Kidney glomerular epithelial cell (primary cell): ENCODE results near the gene RAX2.
"Not testable (repeated sequence)": the region's sequence is repeated elsewhere in the genome, so short reads cannot be mapped to it uniquely, and the experiment has no call there.

Experiments
- DNase-seq: peaks from one replicate; lab custom pipeline; 2025; lab: John Stamatoyannopoulos, UW

Gene RAX2

GRCh38 chr19:3771906-3772455 lies at the start of gene RAX2:
Gene RAX2 (minus strand): TSS chr19:3772228. CDS start chr19:3771742, 486 bp downstream.
- no peak for DNase-seq

- DNase-seq, result no peak
Measured at GRCh38 chr19:3821156-3821555, 49.1 kb upstream of the RAX2 start.

DNA sequence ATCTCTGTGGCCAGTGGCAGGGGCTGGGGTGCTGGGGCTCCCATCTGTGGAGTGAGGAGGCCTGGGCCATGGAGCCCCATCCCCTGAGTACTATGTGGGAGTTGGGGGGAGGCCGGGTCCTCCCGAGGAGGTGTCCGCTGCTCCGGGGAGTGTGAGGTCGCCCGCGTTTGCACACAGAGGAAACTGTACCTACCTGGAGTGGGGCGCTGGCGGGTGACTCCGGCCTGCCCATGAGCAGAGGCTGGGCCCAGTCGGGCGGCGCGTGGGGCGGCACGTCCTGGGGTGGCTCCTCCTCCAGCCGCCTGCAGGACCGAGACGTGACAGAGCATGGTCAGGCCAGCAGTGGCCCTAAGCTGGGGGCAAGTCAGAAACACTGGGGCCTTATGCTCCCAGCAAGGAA lies 48.0 kb upstream of the RAX2 start:
- no peak for DNase-seq

GRCh38 chr19:3818918-3819317 lies 46.9 kb upstream of the RAX2 start:
- no peak for DNase-seq

DNA sequence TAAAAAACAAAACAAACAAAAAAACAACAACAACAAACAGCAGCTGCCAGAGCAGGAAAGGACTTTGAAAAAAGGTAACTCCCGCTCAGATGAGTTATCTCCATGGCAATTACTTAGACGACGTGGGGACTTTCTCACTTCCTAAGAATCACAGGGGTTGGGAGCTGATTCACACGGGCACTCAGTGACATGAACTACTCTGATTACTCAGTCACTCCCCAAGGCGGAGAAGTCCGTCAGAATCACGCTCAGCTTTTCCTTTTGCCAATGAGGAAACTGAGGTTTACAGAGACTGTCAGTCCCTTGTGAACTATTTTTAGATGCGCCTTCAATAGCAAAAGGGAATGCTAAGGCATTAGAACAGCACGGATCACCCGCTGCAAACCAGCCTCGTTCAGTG lies 46.4 kb upstream of the RAX2 start:
- DNase-seq, result no peak

DNA sequence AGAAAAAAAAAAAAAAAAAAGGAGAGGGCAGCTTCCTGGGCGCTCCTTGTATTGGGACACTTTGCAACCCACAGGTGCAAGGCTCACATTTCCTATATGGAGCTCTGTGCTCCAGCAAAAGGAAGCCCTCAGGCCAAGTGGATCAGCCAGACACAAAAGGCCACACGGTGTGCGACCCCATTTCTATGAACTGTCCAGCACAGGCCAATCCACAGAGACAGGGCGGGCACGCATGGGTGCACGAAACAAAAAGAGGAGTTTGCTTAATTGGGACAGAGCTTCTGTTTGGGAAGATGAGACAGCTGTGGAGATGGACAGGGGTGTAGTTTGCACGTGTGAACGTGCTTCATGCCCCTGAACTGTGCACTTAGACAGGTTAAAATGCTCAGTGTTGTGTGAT lies 45.7 kb upstream of the RAX2 start:
- DNase-seq, result no peak

GRCh38 chr19:3816566-3817218 lies 44.7 kb upstream of the RAX2 start:
- no peak for DNase-seq

DNA sequence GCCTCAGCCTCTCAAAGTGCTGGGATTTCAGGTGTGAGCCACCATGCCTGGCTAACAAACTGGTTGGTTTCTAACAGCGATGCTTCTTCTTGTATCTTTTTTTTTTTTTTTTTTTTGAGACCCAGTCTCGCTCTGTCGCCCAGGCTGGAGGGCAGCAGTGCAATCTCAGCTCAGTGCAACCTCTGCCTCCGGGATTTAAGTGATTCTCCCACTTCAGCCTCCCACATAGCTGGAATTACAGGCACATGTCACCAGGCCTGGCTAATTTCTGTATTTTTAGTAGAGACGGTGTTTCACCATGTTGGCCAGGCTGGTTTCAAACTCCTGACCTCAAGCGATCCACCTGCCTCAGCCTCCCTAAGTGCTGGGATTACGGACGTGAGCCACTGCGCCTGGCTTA lies 44.1 kb upstream of the RAX2 start:
- not testable (repeated sequence) for DNase-seq

DNA sequence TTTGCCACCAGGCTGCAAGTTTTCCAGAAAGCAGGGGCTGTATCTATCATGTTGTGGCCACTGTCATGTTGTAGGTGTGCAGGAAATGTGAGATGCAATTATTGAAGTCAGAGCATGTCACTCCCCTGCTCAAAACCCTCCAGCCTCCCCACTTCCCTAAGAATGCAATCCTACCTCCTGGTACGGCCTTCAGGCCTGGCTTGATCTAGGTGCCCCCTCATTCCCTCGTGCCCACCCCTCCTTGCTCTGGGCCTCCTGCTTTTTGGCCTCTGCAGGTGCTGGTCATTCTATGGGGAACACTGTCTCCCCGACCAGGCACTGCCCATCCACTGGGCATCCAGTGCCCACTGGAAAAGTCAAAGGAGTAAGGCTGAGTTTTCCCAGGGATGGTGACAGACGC lies 42.6 kb upstream of the RAX2 start:
- DNase-seq, result no peak

GRCh38 chr19:3813473-3814392 lies 41.7 kb upstream of the RAX2 start:
- DNase-seq, result no peak

DNA sequence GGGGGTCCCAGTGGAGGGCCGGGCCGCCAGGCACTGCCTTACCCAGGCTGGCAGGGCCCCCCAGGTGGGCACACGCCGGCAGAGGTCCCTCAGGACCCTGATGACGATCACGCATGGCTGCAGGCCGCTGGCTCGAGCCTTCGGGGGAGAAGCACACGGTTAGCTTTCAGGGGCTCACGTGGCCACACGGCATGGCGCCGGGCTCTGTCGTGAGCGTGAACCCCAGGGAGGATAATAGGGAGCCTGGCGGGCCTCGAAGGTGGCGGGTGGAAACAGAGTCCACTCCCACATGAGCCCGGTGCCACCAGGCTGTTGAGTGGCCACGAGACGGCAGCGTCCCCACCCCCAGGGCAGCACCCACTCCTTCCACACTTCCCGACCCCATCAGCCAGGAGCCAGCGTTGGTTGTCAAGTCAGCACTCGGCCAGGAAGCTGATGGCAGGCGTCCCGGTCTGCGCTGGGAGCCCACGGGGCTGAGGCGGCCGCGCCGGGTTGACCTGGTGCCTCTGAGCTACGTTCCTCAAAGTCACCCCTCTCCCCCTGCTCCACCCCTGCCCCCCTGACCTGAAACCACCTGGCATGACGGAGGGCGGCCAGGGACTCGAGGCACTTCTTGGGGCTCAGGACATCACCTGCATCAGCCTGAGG lies 38.8 kb upstream of the RAX2 start:
- no peak for DNase-seq

GRCh38 chr19:3809881-3810707 lies 38.1 kb upstream of the RAX2 start:
- DNase-seq, result no peak

DNA sequence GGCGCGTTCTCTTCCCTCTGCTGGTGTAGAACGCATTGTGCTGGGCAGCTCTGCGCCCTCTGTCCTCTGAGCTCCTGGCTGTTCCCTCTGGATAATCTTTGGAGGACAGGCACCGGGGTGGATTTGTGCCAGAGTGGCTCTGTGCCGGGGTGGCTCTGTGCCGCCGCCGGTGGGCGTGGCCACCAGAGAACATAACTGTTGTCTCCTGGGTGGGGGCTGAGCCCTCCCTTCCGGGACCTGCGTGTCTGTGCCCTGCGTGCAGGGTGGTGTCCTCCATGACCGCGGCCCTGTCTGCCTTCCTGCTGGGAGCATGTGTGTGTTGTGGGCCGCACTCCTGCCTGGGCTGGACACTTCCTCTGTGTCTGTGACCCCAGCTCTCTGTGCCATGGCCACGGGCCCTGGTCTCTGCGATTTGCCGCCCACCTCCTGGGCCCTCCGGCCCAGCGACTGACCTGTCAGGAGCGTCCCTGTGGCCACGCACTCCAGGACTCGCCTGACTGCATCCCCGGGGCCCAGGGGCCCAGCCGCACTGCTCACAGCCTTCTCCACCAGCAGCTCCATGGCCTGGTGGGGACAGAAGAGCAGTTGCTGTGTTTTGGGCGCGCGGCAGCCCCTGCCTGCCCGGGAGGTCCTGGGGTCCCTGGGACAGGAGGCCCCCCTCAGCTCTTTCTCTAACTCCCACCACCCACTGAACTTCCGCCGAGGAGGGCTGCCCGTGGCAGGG lies 36.6 kb upstream of the RAX2 start:
- DNase-seq, result no peak

DNA sequence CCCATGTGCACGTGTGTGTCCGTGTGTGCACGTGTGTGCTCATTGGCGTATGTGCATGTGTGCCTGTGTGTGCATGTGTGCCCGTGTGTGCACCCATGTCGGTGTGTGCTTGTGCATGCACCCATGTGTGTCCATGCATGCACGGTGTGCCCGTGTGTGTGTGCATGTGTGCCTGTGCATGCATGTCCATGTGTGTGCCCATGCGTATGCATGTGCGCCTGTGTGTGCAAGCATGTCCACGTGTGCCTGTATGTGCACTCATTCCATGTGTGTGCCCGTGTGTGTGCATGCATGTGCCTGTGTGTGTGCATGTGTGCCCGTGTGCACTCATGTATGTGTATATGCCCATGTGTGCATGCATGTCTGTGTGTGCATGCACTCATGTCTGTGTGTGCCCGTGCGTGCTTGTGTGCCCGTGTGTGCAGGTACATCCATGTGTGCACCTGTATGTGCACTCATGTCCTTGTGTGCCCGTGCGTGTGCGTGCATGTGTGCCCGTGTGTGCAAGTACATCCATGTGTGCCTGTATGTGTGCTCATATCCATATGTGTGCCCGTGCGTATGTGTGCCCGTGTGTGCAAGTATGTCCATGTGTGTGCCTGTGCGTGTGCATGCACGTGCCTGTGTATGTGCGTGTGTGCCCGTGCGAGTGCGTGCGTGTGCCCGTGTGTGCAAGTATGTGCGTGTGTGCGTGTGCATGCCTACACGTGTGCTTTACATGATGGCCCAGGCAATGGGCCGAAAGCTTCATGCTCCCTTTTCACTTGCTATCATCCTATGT lies 35.7 kb upstream of the RAX2 start:
- no peak for DNase-seq

DNA sequence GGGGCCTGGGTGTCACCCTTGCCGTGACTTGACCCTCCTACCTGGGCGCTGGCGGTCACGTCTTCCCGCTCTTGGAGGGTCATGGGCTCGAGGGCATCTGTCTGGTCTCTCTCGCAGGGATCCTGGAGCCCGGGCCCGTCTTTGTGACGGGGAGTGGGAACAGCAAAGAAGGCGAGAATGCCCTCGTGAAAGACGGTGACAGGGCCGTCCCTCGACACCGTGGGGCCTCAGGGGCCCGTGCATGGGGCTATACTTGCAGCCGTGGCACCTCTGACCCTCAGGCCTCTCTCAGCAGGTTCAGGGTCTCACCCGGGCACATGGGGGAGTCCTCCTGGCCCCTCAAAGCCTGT lies 35.1 kb upstream of the RAX2 start:
- no peak for DNase-seq

GRCh38 chr19:3805859-3806258 lies 33.8 kb upstream of the RAX2 start:
- no peak for DNase-seq

GRCh38 chr19:3804429-3804828 lies 32.4 kb upstream of the RAX2 start:
- DNase-seq, result no peak

- DNase-seq, result no peak
Measured at GRCh38 chr19:3803986-3804385, 32.0 kb upstream of the RAX2 start.

- DNase-seq, result no peak
Measured at GRCh38 chr19:3803114-3803888, 31.3 kb upstream of the RAX2 start.
